Muscle layer of colon (tissue), 2 donors: ENCODE data around the gene FLAD1.

Experiments used
- H3K27ac ChIP-seq: one replicate; pipeline ENCODE4 v1.7.0; 2013; ENCODE audit warnings: low read depth, mild to moderate bottlenecking, low read length, moderate library complexity
- H3K27me3 ChIP-seq, 2 donors: one replicate each; pipeline ENCODE4 v1.7.0; 2013; ENCODE audit warnings: low read length in 2 of 2, mild to moderate bottlenecking in 2 of 2; ENCODE audit not compliant: insufficient read depth in 2 of 2, control insufficient read depth in 1 of 2
- H3K36me3 ChIP-seq: one replicate; pipeline ENCODE4 v1.7.0; 2013; ENCODE audit warnings: mild to moderate bottlenecking, low read length; ENCODE audit not compliant: insufficient read depth
- H3K4me1 ChIP-seq: one replicate; pipeline ENCODE4 v1.7.0; 2013; ENCODE audit warnings: mild to moderate bottlenecking, low read length; ENCODE audit not compliant: insufficient read depth
- H3K4me3 ChIP-seq, 2 donors: one replicate each; pipeline ENCODE4 v1.7.0; 2013; ENCODE audit warnings: low read length in 2 of 2, low read depth in 1 of 2, mild to moderate bottlenecking in 1 of 2, moderate library complexity in 1 of 2
- H3K9ac ChIP-seq: one replicate; pipeline ENCODE4 v1.7.0; 2013; ENCODE audit warnings: low read length
- H3K9me3 ChIP-seq: one replicate; pipeline ENCODE4 v1.7.0; 2013; ENCODE audit warnings: mild to moderate bottlenecking, low read length
- donor health status: abdominal sarcoma.
- donor health status: Adenocarcinoma of cecum.

The FLAD1 gene

DNA sequence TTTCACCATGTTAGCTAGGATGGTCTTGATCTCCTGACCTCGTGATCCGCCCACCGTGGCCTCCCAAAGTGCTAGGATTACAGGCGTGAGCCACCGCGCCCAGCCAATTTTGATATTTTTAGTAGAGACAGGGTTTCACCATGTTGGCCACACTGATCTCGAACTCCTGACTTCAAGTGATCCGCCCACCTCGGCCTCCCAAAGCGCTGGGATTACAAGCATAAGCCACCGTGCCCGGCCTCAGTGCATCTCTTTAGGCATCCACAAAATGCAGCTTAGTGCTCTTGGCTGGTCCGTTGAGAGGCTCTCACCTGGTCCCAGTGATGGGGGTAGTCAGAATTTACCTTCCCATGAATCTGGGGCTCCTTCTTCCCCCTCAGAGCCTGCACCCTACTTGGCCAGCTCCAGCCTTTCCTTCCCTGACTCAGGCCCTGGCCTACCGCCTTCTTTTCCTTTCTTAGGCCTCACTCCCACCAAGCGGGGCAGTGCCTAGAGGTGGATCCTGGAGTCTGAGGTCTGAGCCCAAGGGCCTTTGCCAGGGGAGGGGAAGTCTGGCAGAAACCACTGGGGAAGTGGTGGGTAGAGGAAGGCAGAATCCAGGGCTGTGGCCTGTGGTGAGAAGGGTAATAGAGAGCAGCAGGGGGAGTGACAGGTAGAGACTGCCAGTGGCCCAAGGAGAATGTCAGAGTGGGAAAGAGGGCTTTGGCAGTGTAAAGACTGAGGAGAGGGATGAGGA, 14.0 kb downstream of the FLAD1 start:
- H3K9ac ChIP-seq = no peak overlapping the region
- no peaks in the 10 kb centered on the region for H3K9me3 ChIP-seq
- no peak overlapping the region for H3K4me3 ChIP-seq
- H3K27ac ChIP-seq = no peak overlapping the region
- no peaks in the 10 kb centered on the region for H3K36me3 ChIP-seq
- peaks cover 6% of the 10 kb centered on the region for H3K4me1 ChIP-seq
- no peaks in the 10 kb centered on the region for H3K27me3 ChIP-seq

- Histone ChIP-seq H3K9me3 (no peaks in the 10 kb centered on the region), H3K36me3 (no peaks in the 10 kb centered on the region), H3K27ac (no peak overlapping the region), H3K4me1 (peaks cover 6% of the 10 kb centered on the region), H3K9ac (no peak overlapping the region), H3K4me3 (no peak overlapping the region), H3K27me3 (no peaks in the 10 kb centered on the region)
These were observed 15.1 kb downstream of the FLAD1 start for GRCh38 chr1:154998201-154998780.

DNA sequence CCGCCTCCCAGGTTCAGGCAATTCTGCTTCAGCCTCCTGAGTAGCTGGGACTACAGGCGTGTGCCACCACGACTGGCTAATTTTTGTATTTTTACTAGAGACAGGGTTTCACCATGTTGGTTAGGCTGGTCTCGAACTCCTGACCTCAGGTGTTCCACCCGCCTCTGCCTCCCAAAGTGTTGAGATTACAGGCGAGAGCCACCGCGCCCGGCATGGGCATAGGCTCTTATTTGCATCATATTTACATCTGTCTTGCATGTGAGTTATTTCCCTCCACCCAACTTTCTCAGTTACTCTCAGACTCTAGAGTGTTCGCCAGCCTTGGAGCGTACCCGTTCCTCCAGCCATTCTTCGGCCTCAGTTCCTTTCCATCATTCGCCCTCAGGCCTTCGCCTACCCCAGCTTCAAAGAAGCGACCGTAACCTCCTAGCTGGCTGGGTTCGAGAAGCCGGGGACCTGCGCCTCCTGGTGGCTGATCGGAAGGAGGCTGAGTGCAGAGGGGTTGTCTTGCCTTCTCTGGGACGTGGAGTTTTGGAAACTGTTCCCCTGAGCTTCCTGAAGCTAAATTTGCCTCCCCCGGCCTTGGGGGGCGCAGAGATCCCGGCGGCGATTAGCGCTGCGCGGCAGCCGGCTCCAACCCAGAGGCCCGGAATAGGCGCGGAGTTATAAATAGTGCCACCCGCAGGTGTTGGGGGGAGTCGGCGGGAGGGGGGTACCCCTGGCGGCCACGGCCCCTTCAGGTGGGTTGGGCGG, 15.8 kb downstream of the FLAD1 start:
- no peaks in the 10 kb centered on the region for H3K9me3 ChIP-seq
- peaks cover 7% of the 10 kb centered on the region for H3K4me1 ChIP-seq
- H3K27me3 ChIP-seq = no peaks in the 10 kb centered on the region
- H3K36me3 ChIP-seq = no peaks in the 10 kb centered on the region
- H3K9ac ChIP-seq = no peak overlapping the region
- H3K27ac ChIP-seq = peak overlapping the region; percentile 95
- peak overlapping the region; percentile 52 to 75 for H3K4me3 ChIP-seq

DNA sequence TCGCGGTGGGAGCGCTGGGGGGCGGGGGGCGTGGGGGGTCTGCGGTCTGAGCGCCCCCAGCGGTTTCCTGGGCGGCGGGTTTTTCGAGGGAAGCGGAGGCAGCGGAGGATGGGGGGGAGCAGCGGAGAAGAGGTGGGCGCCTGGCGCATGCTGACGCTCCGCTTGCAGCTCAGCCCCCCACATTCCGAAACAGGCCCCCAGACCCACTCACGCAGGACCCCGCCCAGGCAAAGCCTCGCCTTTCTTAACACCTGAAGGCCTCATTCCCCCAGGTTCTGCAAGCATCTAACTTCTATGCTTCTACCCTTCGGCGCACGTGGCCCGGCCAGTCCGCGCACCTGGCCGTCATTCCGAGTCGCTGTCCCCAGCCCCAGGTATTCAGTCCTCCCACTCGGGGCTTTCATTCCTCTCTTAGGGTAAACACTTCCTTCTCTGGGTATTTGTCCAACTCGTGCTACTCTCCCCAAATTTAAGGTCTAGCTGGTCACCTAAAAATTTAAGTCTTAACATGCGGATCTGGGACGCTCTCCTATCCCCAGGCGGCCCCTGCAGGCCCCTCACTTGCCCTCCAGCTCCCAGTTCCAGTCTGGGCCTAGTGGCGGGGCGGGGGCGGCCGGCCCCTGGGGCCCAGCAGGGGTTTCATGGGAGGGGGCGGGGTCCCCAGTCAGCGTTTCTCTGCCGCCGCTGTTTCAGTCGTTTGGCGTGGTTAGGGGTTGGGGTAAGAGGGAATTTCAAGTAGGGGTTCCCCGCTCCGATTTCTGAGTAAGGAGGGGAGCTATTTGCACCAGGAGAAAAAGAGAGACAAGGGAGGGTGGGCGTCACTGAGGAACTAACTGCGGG, 16.6 kb downstream of the FLAD1 start:
- peak overlapping the region; percentile 52 to 75 for H3K4me3 ChIP-seq
- no peaks in the 10 kb centered on the region for H3K27me3 ChIP-seq
- H3K36me3 ChIP-seq = no peaks in the 10 kb centered on the region
- peak overlapping the region; percentile 94 for H3K9ac ChIP-seq
- H3K9me3 ChIP-seq = no peaks in the 10 kb centered on the region
- H3K4me1 ChIP-seq = peaks cover 15% of the 10 kb centered on the region
- H3K27ac ChIP-seq = peak overlapping the region; percentile 95

DNA sequence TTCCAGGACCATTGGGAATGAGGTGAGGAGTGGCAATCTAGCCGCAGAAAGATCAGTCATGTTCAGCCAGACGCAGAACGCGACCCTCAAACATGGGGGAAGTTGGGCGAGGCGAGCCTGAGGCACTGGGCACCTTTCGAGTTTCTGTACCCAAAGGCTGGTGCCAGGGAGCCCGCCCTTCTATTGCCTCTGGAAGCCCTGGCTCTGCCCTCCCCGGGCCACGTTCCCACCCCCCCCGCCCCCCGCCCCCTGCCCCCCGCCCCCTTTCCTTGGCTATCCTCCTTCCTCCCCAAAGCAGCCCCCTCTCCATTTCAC, 17.2 kb downstream of the FLAD1 start:
- Histone ChIP-seq H3K4me1 (peaks cover 21% of the 10 kb centered on the region), H3K27ac (peak overlapping the region; percentile 98), H3K4me3 (peak overlapping the region; percentile 52 to 75)

GRCh38 chr1:155000726-155001424, 17.7 kb downstream of the FLAD1 start:
- H3K27me3 ChIP-seq = no peaks in the 10 kb centered on the region
- peak overlapping the region; percentile 96 for H3K9ac ChIP-seq
- peak overlapping the region; percentile 86 to 97 for H3K4me3 ChIP-seq
- peaks cover 26% of the 10 kb centered on the region for H3K4me1 ChIP-seq
- H3K9me3 ChIP-seq = no peaks in the 10 kb centered on the region
- H3K36me3 ChIP-seq = no peaks in the 10 kb centered on the region
- H3K27ac ChIP-seq = peak overlapping the region; percentile 98

More for the DNA sequence above, 17.2 kb downstream of the FLAD1 start:
- H3K36me3 ChIP-seq = no peaks in the 10 kb centered on the region
- H3K9me3 ChIP-seq = no peaks in the 10 kb centered on the region
- H3K9ac ChIP-seq = peak overlapping the region; percentile 96
- H3K27me3 ChIP-seq = no peaks in the 10 kb centered on the region

DNA sequence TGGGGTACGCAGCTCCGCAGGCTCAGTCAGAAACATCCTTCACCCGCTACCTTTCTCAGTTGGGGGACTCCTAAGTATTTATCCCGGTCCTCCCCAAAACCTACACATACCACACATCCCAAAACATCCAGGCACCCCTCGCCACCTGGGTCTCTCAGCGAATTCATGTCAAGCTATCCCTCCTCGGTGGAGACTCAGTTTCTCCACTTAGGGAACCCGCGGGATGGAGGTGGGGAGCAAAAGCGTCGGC, 18.2 kb downstream of the FLAD1 start:
- H3K27me3 ChIP-seq = no peaks in the 10 kb centered on the region
- peak overlapping the region; percentile 86 to 97 for H3K4me3 ChIP-seq
- H3K4me1 ChIP-seq = peaks cover 31% of the 10 kb centered on the region
- no peaks in the 10 kb centered on the region for H3K36me3 ChIP-seq
- peak overlapping the region; percentile 98 for H3K27ac ChIP-seq
- no peaks in the 10 kb centered on the region for H3K9me3 ChIP-seq
- peak overlapping the region; percentile 96 for H3K9ac ChIP-seq

DNA sequence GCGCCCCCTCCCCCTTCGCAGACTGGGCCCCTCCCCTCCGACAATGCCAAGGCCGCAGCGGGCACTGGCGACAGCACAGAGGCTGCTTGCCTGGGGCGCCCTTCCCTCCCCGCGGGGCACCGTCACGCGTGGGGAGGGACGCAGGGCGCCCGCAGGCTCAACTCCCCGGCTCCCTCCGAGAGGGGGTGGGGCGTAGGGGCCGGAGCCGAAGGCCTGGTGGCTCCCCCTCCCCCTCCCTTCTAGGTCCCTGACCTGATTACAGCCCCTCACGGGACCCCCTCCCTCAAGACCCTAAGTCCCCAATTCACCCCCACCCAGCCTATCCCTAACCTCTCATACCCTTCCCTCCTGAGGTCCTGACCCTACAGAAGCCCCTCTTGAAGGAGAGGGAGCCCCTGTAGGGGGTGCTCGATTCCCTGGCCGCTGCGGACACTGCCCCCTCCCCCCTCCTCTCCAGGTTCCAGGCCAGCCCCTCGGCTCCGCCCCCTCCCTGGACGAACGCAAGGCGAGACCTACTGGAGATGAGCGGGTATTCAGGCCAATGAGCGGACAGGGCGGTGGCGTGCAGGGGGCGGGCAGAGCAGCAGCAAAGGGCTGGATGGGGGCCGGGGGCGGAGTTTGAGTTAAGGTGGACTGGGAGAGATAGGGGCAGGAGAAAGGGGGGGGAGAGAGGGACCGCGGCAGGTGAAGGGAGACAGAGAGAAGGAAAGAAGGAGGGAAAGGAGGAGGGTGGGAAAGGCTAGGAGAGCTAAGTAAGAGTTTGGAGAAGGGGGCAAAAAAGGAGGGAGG, 18.7 kb downstream of the FLAD1 start:
- peak overlapping the region; percentile 98 for H3K27ac ChIP-seq
- no peaks in the 10 kb centered on the region for H3K27me3 ChIP-seq
- H3K4me3 ChIP-seq = peak overlapping the region; percentile 86 to 97
- no peaks in the 10 kb centered on the region for H3K9me3 ChIP-seq
- H3K9ac ChIP-seq = peak overlapping the region; percentile 96
- H3K4me1 ChIP-seq = peaks cover 36% of the 10 kb centered on the region
- H3K36me3 ChIP-seq = no peaks in the 10 kb centered on the region

GRCh38 chr1:155002464-155003226, 19.5 kb downstream of the FLAD1 start, which contains the start of gene ZBTB7B:
TSS of gene ZBTB7B (plus strand) at chr1:155002802. CDS start at chr1:155014661, 11,859 bp downstream.
- Histone ChIP-seq H3K4me1 (peaks cover 44% of the 10 kb centered on the region), H3K4me3 (peak within 1 kb of the TSS; percentile 90 to 97), H3K27me3 (no peaks in the 10 kb centered on the region), H3K36me3 (no peaks in the 10 kb centered on the region), H3K9ac (peak within 1 kb of the TSS; percentile 96), H3K27ac (peak within 1 kb of the TSS; percentile 98), H3K9me3 (no peaks in the 10 kb centered on the region)
